HG02759 (cell line): Measurements from ENCODE around the gene MAP4K2.

ENCODE experiments used
- ATAC-seq: cut with Tn5 transposase; IDR thresholded peaks from one replicate; pipeline ENCODE4 v1.9.1; 2021; ENCODE audit warnings: mild to moderate bottlenecking, moderate library complexity; ENCODE audit not compliant: unreplicated experiment

Gene MAP4K2

GRCh38 chr11:64814712-64815187 lies 11.7 kb upstream of the MAP4K2 start:
- ATAC-seq, result peak; percentile 73

GRCh38 chr11:64813826-64814225 lies 10.8 kb upstream of the MAP4K2 start:
- ATAC-seq, result no peak

- no peak for ATAC-seq
Observed at GRCh38 chr11:64810891-64811272, 7.9 kb upstream of the MAP4K2 start.

GRCh38 chr11:64810271-64810890 lies 7.4 kb upstream of the MAP4K2 start, which contains the start of gene MEN1:
TSS of gene MEN1 (minus strand) at chr11:64810551. CDS start at chr11:64810109, 442 bp downstream.
- peak; percentile 55 for ATAC-seq

GRCh38 chr11:64809781-64810241 lies 6.8 kb upstream of the MAP4K2 start:
- ATAC-seq, result no peak

GRCh38 chr11:64805481-64805880 lies 2.5 kb upstream of the MAP4K2 start:
- no peak for ATAC-seq

GRCh38 chr11:64804346-64805210 lies 1.6 kb upstream of the MAP4K2 start:
- no peak for ATAC-seq

- ATAC-seq, result no peak
Observed at GRCh38 chr11:64803846-64804345, 882 bp upstream of the MAP4K2 start.

GRCh38 chr11:64802370-64803157 lies 450 bp downstream of the MAP4K2 start:
- peak; percentile 9 for ATAC-seq

GRCh38 chr11:64801561-64802369 lies 1.2 kb downstream of the MAP4K2 start:
- ATAC-seq, result no peak

- ATAC-seq, result no peak
Observed at GRCh38 chr11:64801158-64801464, 1.9 kb downstream of the MAP4K2 start.

- ATAC-seq, result no peak
Observed at GRCh38 chr11:64800303-64801157, 2.5 kb downstream of the MAP4K2 start.

- ATAC-seq, result no peak
Observed at GRCh38 chr11:64799623-64800302, 3.3 kb downstream of the MAP4K2 start.

- ATAC-seq, result no peak
Observed at GRCh38 chr11:64799256-64799622, 3.8 kb downstream of the MAP4K2 start.

- ATAC-seq, result no peak
Observed at GRCh38 chr11:64796757-64797541, 6.1 kb downstream of the MAP4K2 start.

GRCh38 chr11:64796047-64796756 lies 6.8 kb downstream of the MAP4K2 start:
- no peak for ATAC-seq

- ATAC-seq, result no peak
Observed at GRCh38 chr11:64794526-64794925, 8.5 kb downstream of the MAP4K2 start.
